Psoas muscle (tissue), 8 donors: ENCODE results near the gene FIZ1. TPM values are rescaled to one million over a fixed set of nuclear protein-coding genes. Genes with fewer than 3 reads are reported as not detected.

Experiments used
- ATAC-seq, 4 donors: fragments of 200-7000 bp; cut with Tn5 transposase; one replicate each; pipeline ENCODE4 v1.9.1; 2020; ENCODE audit warnings: moderate library complexity in 3 of 4, mild to moderate bottlenecking in 2 of 4
- DNase-seq, 2 donors: peaks; one replicate each; pipeline ENCODE4 v3.0.0-alpha.2; 2020
- H3K27ac ChIP-seq: fragments of 200-600 bp; one replicate; pipeline ENCODE4 v1.8.0; 2022
- H3K27me3 ChIP-seq, 3 donors: fragments of 200-600 bp in 1 of 3; one replicate each; pipeline versions ENCODE4 v1.6.1 to v1.8.0; 2013 to 2022; ENCODE audit warnings: low read length in 2 of 3, mild to moderate bottlenecking in 2 of 3, moderate library complexity in 1 of 3; ENCODE audit not compliant: insufficient read depth in 3 of 3
- H3K36me3 ChIP-seq, 2 donors: fragments of 200-600 bp in 1 of 2; one replicate each; pipeline versions ENCODE4 v1.6.1 to v1.8.0; 2013 to 2022; ENCODE audit warnings: low read depth in 1 of 2, mild to moderate bottlenecking in 1 of 2, moderate library complexity in 1 of 2; ENCODE audit not compliant: insufficient read depth in 1 of 2
- H3K4me1 ChIP-seq: fragments of 200-600 bp; one replicate; pipeline ENCODE4 v1.8.0; 2022
- H3K4me3 ChIP-seq: fragments of 200-600 bp; one replicate; pipeline ENCODE4 v1.8.0; 2022; ENCODE audit warnings: mild to moderate bottlenecking
- H3K9me3 ChIP-seq: fragments of 200-600 bp; one replicate; pipeline ENCODE4 v1.8.0; 2022
- WGBS, 3 donors: extraction: QIAGEN DNeasy Blood & Tissue Kit; methylation state at CpG; one replicate each; pipeline versions ENCODE4 v1.1.6 to v1.1.7; 2013; 5-methylcytosine and 5-hydroxymethylcytosine counted together
- intact Hi-C, 2 donors: fragments of 100-400 bp; cut with DNase I; formaldehyde crosslinking; loops; one replicate each; pipeline versions ENCODE4 v1.11.0 to v1.14.2; 2022
- polyA plus RNA-seq, 3 donors: library from polyadenylated mRNA; stranded (reverse); fragments of 200-250 nt; gene quantifications; one replicate each; pipeline ENCODE4 v1.2.3, GENCODE V29; 2013
- total RNA-seq, 4 donors: library from RNA; stranded (reverse); fragmentation: NEBNext Ultra II Directional in 2 of 4; extraction: Animal tissue kit (Norgen Biotek cat#: 25700) in 2 of 4; gene quantifications; one replicate each; pipeline versions ENCODE4 v1.2.1 to v1.2.4, GENCODE V29; 2021 to 2023
- TF ChIP-seq, protein P1 (sequence below): fragments of 200-600 bp; IDR thresholded peaks from one replicate; pipeline ENCODE4 v1.8.0; 2022; ENCODE audit warnings: antibody characterized with exemption
- donor health status: healthy with polysubstance abuse.
- donor health status: DM: no; HTN: no; CAD: no; lungs with moderate emphysema.
- donor health status: Bipolar disorder and iron deficiency.
- donor health status: healthy.
- donor health status: DM: yes; HTN: yes; CAD: no.
- donor health status: DM: no; HTN: no; CAD: no.
- donor health status: DM: no; HTN: no; CAD: no.
- donor health status: DM: yes; HTN: yes; CAD: no.

The FIZ1 gene
- total and polyA plus RNA-seq, 7 donors: 9.9 to 23.7 (median 11.5) TPM

DNA sequence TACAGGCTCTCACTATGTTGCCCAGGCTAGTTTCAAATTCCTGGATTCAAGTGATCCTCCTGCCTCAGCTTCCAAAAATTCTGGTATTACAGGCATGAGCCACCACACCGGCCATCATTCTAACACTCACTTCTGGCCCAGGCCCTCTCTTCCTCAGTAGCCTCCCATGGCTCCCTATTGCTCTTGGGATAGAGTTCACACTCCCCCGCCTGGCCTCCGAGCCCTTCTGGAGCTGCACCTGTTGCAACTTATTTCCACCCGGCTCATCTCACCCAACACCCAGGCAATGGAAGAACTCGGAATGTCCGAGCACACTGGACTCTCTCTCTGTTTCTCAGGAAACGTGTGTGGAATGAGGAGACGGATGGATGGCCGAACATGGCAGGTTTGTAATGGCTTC is 45.0 kb downstream of the FIZ1 start:
- Histone ChIP-seq H3K27ac (peak overlapping the region; percentile 80), H3K36me3 (no peaks in the 10 kb centered on the region), H3K9me3 (no peaks in the 10 kb centered on the region), H3K4me3 (peak overlapping the region; percentile 31), H3K4me1 (peaks cover 48% of the 10 kb centered on the region), H3K27me3 (no peaks in the 10 kb centered on the region)
- DNase-seq: no peak
- 33 to 42% (median 38%) methylated on average over 9 of the region's 9 CpGs for WGBS, 3 donors
- peak in 3 of 4 donors; percentile 23 to 48 (median 32) for ATAC-seq
- intact Hi-C loops: no loop called here
- TF ChIP-seq, protein P1, sequence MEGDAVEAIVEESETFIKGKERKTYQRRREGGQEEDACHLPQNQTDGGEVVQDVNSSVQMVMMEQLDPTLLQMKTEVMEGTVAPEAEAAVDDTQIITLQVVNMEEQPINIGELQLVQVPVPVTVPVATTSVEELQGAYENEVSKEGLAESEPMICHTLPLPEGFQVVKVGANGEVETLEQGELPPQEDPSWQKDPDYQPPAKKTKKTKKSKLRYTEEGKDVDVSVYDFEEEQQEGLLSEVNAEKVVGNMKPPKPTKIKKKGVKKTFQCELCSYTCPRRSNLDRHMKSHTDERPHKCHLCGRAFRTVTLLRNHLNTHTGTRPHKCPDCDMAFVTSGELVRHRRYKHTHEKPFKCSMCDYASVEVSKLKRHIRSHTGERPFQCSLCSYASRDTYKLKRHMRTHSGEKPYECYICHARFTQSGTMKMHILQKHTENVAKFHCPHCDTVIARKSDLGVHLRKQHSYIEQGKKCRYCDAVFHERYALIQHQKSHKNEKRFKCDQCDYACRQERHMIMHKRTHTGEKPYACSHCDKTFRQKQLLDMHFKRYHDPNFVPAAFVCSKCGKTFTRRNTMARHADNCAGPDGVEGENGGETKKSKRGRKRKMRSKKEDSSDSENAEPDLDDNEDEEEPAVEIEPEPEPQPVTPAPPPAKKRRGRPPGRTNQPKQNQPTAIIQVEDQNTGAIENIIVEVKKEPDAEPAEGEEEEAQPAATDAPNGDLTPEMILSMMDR: no peak

DNA sequence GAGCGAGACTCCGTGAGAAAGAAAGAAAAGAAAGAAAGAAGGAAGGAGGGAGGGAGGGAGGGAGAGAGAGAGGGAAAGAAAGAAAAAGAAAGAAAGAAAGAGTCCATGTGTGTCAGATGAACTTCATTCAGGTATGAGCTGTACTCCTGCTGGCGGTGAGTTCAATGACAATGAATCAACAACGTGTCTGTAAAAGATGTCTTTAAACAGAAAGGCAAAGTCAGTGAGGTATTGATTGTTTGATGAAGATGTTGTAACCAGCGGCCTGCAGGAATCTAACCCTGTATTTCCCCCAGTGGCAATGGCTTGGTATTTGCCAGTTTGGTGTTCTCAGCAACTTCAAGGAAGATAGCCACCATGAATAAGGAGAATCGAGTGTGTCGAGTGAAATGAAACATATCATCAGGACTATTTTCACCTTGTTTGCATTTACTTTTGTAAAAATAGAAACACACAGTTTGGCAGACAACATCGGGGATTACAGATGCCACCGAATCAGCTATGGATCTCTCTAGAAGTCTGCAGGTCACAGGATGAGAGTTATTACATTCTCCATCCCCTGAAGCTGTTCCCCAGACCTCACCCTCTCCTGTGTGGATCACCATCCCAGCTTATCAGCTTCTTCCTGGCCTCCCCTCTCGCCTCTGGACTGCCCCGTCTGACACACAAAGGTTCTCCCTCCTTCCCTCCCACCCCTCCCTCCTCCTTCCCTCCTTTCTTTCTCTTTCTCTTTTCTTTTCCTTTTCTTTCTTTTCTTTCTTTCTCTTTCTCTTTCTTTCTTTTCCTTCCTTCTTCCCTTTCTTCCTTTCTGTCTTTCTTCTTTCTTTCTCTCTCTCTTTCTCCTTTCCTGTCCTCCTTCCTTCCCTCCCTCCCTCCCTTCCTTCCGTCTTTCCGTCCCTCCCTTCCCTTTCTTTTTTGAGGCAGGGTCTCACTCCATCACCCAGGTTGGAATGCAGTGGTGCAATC is 45.8 kb downstream of the FIZ1 start:
- DNase-seq (no peak), ATAC-seq (no peak)
- no peaks in the 10 kb centered on the region for H3K27me3 ChIP-seq
- peak overlapping the region; percentile 80 for H3K27ac ChIP-seq
- no peaks in the 10 kb centered on the region for H3K36me3 ChIP-seq
- no peaks in the 10 kb centered on the region for H3K9me3 ChIP-seq
- TF ChIP-seq, protein P1: no peak
- no peak overlapping the region for H3K4me3 ChIP-seq
- 35 to 49% (median 37%) methylated on average over 13 of the region's 13 CpGs for WGBS, 3 donors
- intact Hi-C loops: no loop called here
- peaks cover 56% of the 10 kb centered on the region for H3K4me1 ChIP-seq

DNA sequence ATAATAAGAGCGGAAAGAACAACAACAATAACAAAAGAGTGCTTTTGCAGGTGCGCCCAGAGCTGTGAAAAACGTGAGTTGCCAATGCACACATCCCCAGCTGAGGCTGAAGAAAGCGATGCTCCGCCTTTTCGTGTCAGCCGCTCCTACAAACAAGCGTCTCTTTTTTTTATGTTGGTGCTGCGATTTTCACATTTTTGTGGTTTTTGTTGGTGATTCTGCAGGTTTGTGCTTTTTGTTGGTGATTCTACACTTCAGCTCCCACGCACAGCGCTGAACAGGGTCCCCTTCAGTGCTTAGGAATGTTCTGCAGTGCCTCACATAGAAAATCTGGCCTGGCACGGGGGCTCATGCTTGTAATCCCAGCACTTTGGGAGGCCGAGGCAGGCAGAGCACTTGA is 46.7 kb downstream of the FIZ1 start:
- TF ChIP-seq, protein P1: no peak
- 42 to 60% (median 48%) methylated on average over 13 of the region's 13 CpGs for WGBS, 3 donors
- Histone ChIP-seq H3K27me3 (no peaks in the 10 kb centered on the region), H3K27ac (peak overlapping the region; percentile 80), H3K4me3 (no peak overlapping the region), H3K4me1 (peaks cover 56% of the 10 kb centered on the region), H3K36me3 (no peaks in the 10 kb centered on the region), H3K9me3 (no peaks in the 10 kb centered on the region)
- ATAC-seq: no peak
- intact Hi-C loops: no loop called here
- no peak for DNase-seq

DNA sequence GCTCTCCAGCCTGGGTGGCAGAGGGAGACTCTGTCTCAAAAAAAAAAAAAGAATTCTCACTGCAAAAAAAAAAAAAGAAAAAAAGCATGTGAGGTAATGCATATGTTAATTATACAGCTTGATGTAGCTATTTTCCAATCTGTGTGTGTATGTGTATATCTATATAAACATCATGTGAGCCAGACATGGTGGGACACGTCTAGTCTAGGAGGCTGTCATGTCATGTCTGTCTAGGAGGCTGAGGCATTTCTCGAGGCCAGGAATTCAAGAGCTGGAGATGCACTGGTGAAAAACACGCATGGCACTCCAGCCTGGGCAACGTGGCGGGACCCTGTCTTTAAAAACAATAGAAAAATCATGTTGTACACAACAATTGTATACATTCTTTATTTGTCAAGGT is 47.1 kb downstream of the FIZ1 start:
- ATAC-seq: no peak
- intact Hi-C loops: no loop called here
- TF ChIP-seq, protein P1: no peak
- DNase-seq: no peak
- H3K9me3 ChIP-seq: no peaks in the 10 kb centered on the region
- 69 to 85% (median 76%) methylated on average over 5 of the region's 5 CpGs for WGBS, 3 donors
- no peaks in the 10 kb centered on the region for H3K36me3 ChIP-seq
- peaks cover 54% of the 10 kb centered on the region for H3K4me1 ChIP-seq
- H3K27ac ChIP-seq: peak overlapping the region; percentile 80
- no peaks in the 10 kb centered on the region for H3K27me3 ChIP-seq
- no peak overlapping the region for H3K4me3 ChIP-seq
